ENCODE data around the gene SLC5A6.

GRCh38 chr2:27184115-27184514, 28.0 kb downstream of the SLC5A6 start:
- TF ChIP-seq CTCF (IDR thresholded peaks at IDR 0.05) (no peak), EZH2 (IDR thresholded peaks at IDR 0.05; ENCODE audit: borderline replicate concordance, insufficient read depth, low read depth, low read length, poor library complexity, severe bottlenecking) (no peak)

Data from B cell (primary cell).